SW 1271 (cell line): ENCODE data around the gene SHROOM3.
"Not testable (repeated sequence)": the region's sequence is repeated elsewhere in the genome, so short reads cannot be mapped to it uniquely, and the experiment has no call there.

ENCODE experiments used
- DNase-seq, 2 experiments: peaks; one replicate each; lab custom pipeline; 2025; lab: John Stamatoyannopoulos, UW

The SHROOM3 gene

GRCh38 chr4:76594173-76594572 lies 159.1 kb downstream of the SHROOM3 start:
- no peak for DNase-seq

GRCh38 chr4:76595435-76595834 lies 160.4 kb downstream of the SHROOM3 start:
- no peak for DNase-seq

GRCh38 chr4:76596713-76597112 lies 161.7 kb downstream of the SHROOM3 start:
- no peak for DNase-seq

GRCh38 chr4:76597423-76597979 lies 162.5 kb downstream of the SHROOM3 start:
- no peak for DNase-seq

GRCh38 chr4:76600447-76600846 lies 165.4 kb downstream of the SHROOM3 start:
- no peak for DNase-seq

- DNase-seq: no peak
Observed at GRCh38 chr4:76601791-76602190, 166.8 kb downstream of the SHROOM3 start.

- DNase-seq: no peak
Observed at GRCh38 chr4:76605099-76605563, 170.1 kb downstream of the SHROOM3 start.

GRCh38 chr4:76606645-76607265 lies 171.7 kb downstream of the SHROOM3 start:
- no peak for DNase-seq

- DNase-seq: no peak
Observed at GRCh38 chr4:76607266-76607799, 172.3 kb downstream of the SHROOM3 start.

- DNase-seq: no peak
Observed at GRCh38 chr4:76607846-76608245, 172.8 kb downstream of the SHROOM3 start.

- not testable (repeated sequence) for DNase-seq
Observed at GRCh38 chr4:76608549-76608948, 173.5 kb downstream of the SHROOM3 start.

- DNase-seq: no peak
Observed at GRCh38 chr4:76610751-76611547, 175.9 kb downstream of the SHROOM3 start.

GRCh38 chr4:76611616-76612207 lies 176.7 kb downstream of the SHROOM3 start:
- DNase-seq: no peak

GRCh38 chr4:76614589-76614988 lies 179.6 kb downstream of the SHROOM3 start:
- no peak for DNase-seq

- DNase-seq: no peak
Observed at GRCh38 chr4:76615999-76616398, 181.0 kb downstream of the SHROOM3 start.

- DNase-seq: no peak
Observed at GRCh38 chr4:76616526-76616925, 181.5 kb downstream of the SHROOM3 start.

GRCh38 chr4:76620723-76621468 lies 185.9 kb downstream of the SHROOM3 start:
- no peak for DNase-seq

- no peak for DNase-seq
Observed at GRCh38 chr4:76622126-76622525, 187.1 kb downstream of the SHROOM3 start.

GRCh38 chr4:76622717-76623116 lies 187.7 kb downstream of the SHROOM3 start:
- DNase-seq: no peak

GRCh38 chr4:76623217-76624045 lies 188.4 kb downstream of the SHROOM3 start:
- no peak for DNase-seq

GRCh38 chr4:76624241-76624681 lies 189.2 kb downstream of the SHROOM3 start:
- no peak for DNase-seq
